Subcutaneous preadipocyte (primary cell): ENCODE results near the gene AAMDC. TPM values are rescaled to one million over a fixed set of nuclear protein-coding genes. Genes with fewer than 3 reads are reported as not detected.

ENCODE experiments used
- small RNA-seq: library from RNA; depleted of rRNA; stranded (forward); fragments of <200 nt; gene quantifications from one replicate; pipeline ENCODE3, GENCODE V24; 2012
- total RNA-seq: library from RNA; depleted of rRNA; stranded (reverse); fragments of >200 nt; gene quantifications from 2 replicates; pipeline ENCODE4 v1.2.3, GENCODE V29; 2012

AAMDC gene
- 6.8 and 14.3 TPM in 2 replicates for total RNA-seq

GRCh38 chr11:77820565-77821348, at the start of gene AAMDC, which contains the start of gene RSF1:
AAMDC (plus strand) TSS chr11:77821144; CDS start chr11:77842497, 21,353 bp downstream.
RSF1 (minus strand) TSS chr11:77820722; CDS start chr11:77820714, 8 bp downstream.

Small RNA genes within 50 kb of the gene (small RNA-seq; reads per million reads assigned to genes)
- not detected for gene AP002812.4

Other genes starting within 250 kb of the AAMDC start
- gene AQP11, start 231.2 kb upstream of the AAMDC start, total RNA-seq = 0.59 and 1.1 TPM in 2 replicates
- 123 and 145 TPM in 2 replicates for gene CLNS1A, start 183.3 kb upstream of the AAMDC start, total RNA-seq
- gene RSF1, start 422 bp upstream of the AAMDC start, total RNA-seq = 20.9 and 30.7 TPM in 2 replicates
- 31.6 and 36.6 TPM in 2 replicates for gene INTS4, start 173.5 kb downstream of the AAMDC start, total RNA-seq
- gene KCTD14, start 202.1 kb downstream of the AAMDC start, total RNA-seq = 1.5 and 1.8 TPM in 2 replicates
- not detected in 2 replicates for gene THRSP, start 242.7 kb downstream of the AAMDC start, total RNA-seq